Measurements from ENCODE around the gene ANKRD34A. TPM values are rescaled to one million over a fixed set of nuclear protein-coding genes. Genes with fewer than 3 reads are reported as not detected.
A peak's percentile ranks its signal among the peaks of the same experiment; 100 is the strongest.

The ANKRD34A gene
- total RNA-seq, 1 experiment from 2014 or later: 2.8 TPM

DNA sequence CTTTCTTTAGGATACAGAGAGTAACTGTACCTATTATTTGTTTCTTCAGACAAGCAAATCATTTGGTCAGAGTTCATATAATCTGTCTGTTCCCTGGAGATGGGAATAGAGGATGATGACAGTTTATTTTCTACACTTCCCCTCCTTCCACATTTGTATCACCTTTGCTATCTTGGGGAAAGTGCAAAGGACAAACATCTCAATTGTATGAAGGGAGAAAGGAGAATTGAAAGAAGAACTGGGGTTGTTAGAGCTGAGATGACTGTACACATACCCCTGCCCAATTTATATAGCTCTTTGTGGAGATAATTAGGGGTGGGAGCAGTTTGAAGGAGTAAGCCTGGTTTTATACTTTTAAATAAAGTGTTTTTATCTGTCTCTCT is 14.1 kb upstream of the ANKRD34A start:
- peak overlapping the region; percentile 67 for H3K9ac ChIP-seq (ENCODE audit: low read length)
- H3K9me2 ChIP-seq (replicated peaks; ENCODE audit: low read length): no peaks in the 10 kb centered on the region
- peak overlapping the region; percentile 79 for H3K4me2 ChIP-seq (ENCODE audit: low read length)
- TF ChIP-seq, protein P1, sequence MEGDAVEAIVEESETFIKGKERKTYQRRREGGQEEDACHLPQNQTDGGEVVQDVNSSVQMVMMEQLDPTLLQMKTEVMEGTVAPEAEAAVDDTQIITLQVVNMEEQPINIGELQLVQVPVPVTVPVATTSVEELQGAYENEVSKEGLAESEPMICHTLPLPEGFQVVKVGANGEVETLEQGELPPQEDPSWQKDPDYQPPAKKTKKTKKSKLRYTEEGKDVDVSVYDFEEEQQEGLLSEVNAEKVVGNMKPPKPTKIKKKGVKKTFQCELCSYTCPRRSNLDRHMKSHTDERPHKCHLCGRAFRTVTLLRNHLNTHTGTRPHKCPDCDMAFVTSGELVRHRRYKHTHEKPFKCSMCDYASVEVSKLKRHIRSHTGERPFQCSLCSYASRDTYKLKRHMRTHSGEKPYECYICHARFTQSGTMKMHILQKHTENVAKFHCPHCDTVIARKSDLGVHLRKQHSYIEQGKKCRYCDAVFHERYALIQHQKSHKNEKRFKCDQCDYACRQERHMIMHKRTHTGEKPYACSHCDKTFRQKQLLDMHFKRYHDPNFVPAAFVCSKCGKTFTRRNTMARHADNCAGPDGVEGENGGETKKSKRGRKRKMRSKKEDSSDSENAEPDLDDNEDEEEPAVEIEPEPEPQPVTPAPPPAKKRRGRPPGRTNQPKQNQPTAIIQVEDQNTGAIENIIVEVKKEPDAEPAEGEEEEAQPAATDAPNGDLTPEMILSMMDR (conservative IDR thresholded peaks at IDR 0.05; ENCODE audit: low read depth, low read length): no peak
- no peak for TF ChIP-seq EZH2phosphoT487 (IDR thresholded peaks at IDR 0.05; ENCODE audit: borderline replicate concordance, low read length)
- no peak for TF ChIP-seq EZH2 (IDR thresholded peaks at IDR 0.05; ENCODE audit: low read length, unreplicated experiment)
- peaks cover 44% of the 10 kb centered on the region for H3K4me1 ChIP-seq (ENCODE audit: insufficient read depth, low read length)
- H3K79me2 ChIP-seq (ENCODE audit: low read length): no peaks in the 10 kb centered on the region
- H2AFZ ChIP-seq (ENCODE audit: low read length): peak overlapping the region; percentile 57
- H3K27me3 ChIP-seq (ENCODE audit: low read length): no peaks in the 10 kb centered on the region
- intact Hi-C loops (cut with micrococcal nuclease): loop anchor here (2.0 kb wide), 1 partner anchor 52 kb away; the partner anchor contains the start of gene RBM8A
- peak overlapping the region; percentile 87 for H3K27ac ChIP-seq (ENCODE audit: low read length)
- DNase-seq (no peak), ATAC-seq (no peak)
- ChIA-PET CTCF (interaction anchor here (0.5 to 3.0 kb wide), 3 partner anchors 16 to 54 kb away, joined by 3 to 34 read pairs (median 6); no protein-coding TSS in a partner anchor), POLR2A (ENCODE audit: unreplicated experiment) (no interaction called here)
- H3K36me3 ChIP-seq (ENCODE audit: low read depth, low read length): no peaks in the 10 kb centered on the region
- BruUV-seq (replicated peaks): no TSS peak
- no peaks in the 10 kb centered on the region for H4K20me1 ChIP-seq (ENCODE audit: low read length)
- no peaks in the 10 kb centered on the region for H3K9me3 ChIP-seq (ENCODE audit: low read length)
- H3K4me3 ChIP-seq (ENCODE audit: low read length): peak overlapping the region; percentile 45; the same call in 1 of the 2 replicates
- H3F3A ChIP-seq (ENCODE audit: low read length, unreplicated experiment): no peaks in the 10 kb centered on the region

DNA sequence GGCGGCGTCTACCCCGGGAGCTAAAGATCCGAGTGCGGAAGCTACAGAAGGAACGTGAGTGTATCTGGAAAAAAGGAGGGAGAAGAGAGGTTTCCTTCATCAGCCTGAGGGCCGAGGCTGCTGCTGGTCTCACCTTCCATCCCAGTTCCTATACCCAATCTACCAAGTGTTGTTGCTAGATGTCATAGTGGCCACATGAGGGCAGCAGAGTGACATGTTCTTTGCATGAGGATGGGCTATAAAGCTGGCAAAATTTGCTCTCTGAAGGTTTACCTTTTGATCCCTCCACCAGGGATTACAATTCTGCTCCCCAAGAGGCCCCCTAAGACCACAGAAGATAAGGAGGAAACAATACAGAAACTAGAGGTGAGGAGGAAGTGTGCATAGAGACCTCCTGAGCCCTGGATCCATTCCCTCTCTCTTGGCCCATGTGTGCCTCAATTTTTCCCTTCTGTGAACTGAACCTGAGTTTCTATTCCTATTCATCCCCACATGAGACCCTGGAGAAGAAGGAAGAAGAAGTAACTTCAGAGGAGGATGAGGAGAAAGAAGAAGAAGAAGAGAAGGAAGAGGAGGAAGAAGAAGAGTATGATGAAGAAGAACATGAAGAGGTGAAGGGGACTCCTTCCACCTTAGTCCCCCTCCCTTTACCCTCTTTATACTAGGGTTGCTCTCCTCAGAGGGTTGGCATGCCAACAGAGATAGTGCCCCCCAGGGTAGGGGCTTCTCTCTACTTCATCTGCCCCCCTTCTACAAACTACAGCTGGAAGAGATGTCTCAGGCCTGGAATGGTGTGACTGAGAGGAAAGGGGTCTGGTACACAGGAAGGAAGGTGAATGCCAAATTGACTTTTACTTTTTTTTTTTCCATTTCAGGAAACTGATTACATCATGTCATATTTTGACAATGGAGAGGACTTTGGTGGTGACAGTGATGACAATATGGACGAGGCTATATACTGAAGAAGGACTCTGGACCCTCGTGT is 13.4 kb upstream of the ANKRD34A start:
- H3K9ac ChIP-seq (ENCODE audit: low read length): peak overlapping the region; percentile 67
- H3K27ac ChIP-seq (ENCODE audit: low read length): peak overlapping the region; percentile 87
- no peak overlapping the region for H3K4me3 ChIP-seq (ENCODE audit: low read length)
- intact Hi-C loops (cut with micrococcal nuclease): loop anchor here (1.0 to 2.0 kb wide), 3 partner anchors 30 to 51 kb away; partner anchors contain the start of gene RBM8A
- H2AFZ ChIP-seq (ENCODE audit: low read length): peak overlapping the region; percentile 75
- H3K4me1 ChIP-seq (ENCODE audit: insufficient read depth, low read length): peaks cover 37% of the 10 kb centered on the region
- POLR2A ChIA-PET (ENCODE audit: unreplicated experiment): no interaction called here
- H3F3A ChIP-seq (ENCODE audit: low read length, unreplicated experiment): no peaks in the 10 kb centered on the region
- H3K9me3 ChIP-seq (ENCODE audit: low read length): no peaks in the 10 kb centered on the region
- H4K20me1 ChIP-seq (ENCODE audit: low read length): no peaks in the 10 kb centered on the region
- DNase-seq (peak; percentile 90), ATAC-seq (peak; percentile 42)
- no TSS peak for BruUV-seq (replicated peaks)
- peak overlapping the region; percentile 79 for H3K4me2 ChIP-seq (ENCODE audit: low read length)
- no peaks in the 10 kb centered on the region for H3K27me3 ChIP-seq (ENCODE audit: low read length)
- TF ChIP-seq, protein P1 (conservative IDR thresholded peaks at IDR 0.05; ENCODE audit: low read depth, low read length): peak; percentile 97
- TF ChIP-seq EZH2phosphoT487 (IDR thresholded peaks at IDR 0.05; ENCODE audit: borderline replicate concordance, low read length) (no peak), EZH2 (IDR thresholded peaks at IDR 0.05; ENCODE audit: low read length, unreplicated experiment) (no peak)
- no peaks in the 10 kb centered on the region for H3K9me2 ChIP-seq (replicated peaks; ENCODE audit: low read length)
- CTCF ChIA-PET: interaction anchor here (0.6 to 3.0 kb wide), 4 partner anchors 20 to 86 kb away, joined by 3 to 34 read pairs (median 8); partner anchors contain the start of gene LIX1L
- no peaks in the 10 kb centered on the region for H3K36me3 ChIP-seq (ENCODE audit: low read depth, low read length)
- no peaks in the 10 kb centered on the region for H3K79me2 ChIP-seq (ENCODE audit: low read length)
